Measurements from ENCODE around the gene STN1.
A peak's percentile ranks its signal among the peaks of the same experiment; 100 is the strongest.

Gene STN1

DNA sequence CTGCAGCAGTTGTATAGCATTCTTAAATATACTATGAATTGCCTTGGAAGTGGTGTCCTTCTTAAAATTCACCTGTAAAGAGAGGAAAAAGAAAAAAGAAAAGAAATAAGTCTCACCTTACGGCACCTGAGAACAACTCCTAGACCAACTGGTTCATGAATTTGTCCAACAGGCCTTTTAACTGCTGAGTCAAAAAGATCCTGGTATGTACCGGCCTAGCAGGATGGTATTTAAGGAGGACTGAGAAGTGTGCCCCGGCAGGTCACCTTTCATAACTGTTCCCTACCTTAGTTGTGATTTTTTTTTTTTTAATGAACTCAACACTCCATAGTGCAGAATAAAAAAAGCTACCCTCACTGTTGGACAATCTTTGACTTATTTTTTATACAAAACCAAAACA lies 25.8 kb downstream of the STN1 start:
- DNase-seq = no peak

DNA sequence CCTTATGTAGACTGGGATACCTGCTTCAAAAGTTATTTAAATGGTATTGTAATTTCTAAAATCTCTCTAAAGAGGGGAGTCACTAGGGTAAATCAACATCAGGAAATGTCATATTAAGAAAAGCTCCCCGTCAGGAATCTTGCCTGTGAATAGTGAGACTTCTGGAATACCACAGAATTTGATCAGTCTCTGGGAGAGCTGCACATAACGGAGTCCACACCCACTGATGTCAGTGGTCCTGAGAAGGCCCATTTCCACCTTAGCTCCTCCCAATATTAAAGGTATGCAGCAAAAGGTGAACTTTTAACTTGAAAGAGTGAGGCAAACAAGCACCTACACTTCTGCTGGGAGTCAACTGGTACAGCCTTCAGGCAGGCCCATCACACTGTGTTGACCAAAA lies 27.3 kb downstream of the STN1 start:
- no peak for DNase-seq

DNA sequence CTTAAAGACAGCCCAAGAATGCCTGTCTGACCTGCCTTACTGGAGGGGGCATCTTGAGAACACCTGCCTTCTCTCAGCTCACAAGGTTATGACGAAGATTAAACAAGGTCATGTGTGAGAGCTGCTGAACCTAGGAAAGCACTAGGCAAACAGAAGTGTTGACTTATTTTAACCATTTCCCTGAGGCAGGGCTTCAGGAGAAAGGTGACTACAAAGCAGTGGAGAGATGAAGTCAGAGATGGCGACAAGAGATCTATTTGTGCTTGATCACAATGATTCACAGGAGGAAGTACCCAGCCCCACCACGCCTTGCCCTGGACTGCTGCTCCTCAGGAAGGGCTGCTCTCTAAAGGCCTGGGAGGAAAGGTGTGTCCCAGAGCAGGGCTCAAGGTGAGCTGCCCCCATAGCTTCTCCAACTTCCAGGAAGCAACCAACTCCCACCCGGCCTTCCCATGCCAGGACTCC lies 27.8 kb downstream of the STN1 start:
- peak; percentile 46 for DNase-seq

GRCh38 chr10:103889121-103889720 lies 28.8 kb downstream of the STN1 start:
- no peak for DNase-seq

GRCh38 chr10:103888113-103888841 lies 29.7 kb downstream of the STN1 start:
- DNase-seq = peak; percentile 26

- no peak for DNase-seq
Observed at GRCh38 chr10:103885617-103886016, 32.4 kb downstream of the STN1 start.

- no peak for DNase-seq
Observed at GRCh38 chr10:103884681-103885139, 33.3 kb downstream of the STN1 start.

GRCh38 chr10:103882285-103883007 lies 35.5 kb downstream of the STN1 start:
- no peak for DNase-seq

- no peak for DNase-seq
Observed at GRCh38 chr10:103881416-103882284, 36.3 kb downstream of the STN1 start.

DNA sequence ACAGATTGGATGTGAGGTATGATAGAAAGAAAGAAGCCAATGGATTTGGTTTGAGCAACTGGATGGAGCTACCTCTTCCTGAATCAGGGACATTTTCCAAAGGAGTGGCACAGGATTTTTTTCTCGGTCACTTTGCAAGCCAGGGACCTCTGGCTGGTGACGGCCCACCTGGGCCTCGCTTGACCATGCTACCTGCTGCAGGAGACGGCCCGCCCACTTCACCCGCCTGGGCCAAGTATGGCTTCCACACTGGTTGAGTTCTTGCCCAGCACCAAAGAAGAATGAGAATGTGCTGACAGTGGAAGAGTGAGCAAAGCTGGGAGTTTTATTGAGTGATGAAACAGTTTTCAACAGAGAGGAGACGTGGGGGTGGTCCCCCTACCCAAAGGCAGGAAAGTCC lies 38.2 kb downstream of the STN1 start:
- DNase-seq = no peak

- DNase-seq = no peak
Observed at GRCh38 chr10:103879409-103879808, 38.6 kb downstream of the STN1 start.

DNA sequence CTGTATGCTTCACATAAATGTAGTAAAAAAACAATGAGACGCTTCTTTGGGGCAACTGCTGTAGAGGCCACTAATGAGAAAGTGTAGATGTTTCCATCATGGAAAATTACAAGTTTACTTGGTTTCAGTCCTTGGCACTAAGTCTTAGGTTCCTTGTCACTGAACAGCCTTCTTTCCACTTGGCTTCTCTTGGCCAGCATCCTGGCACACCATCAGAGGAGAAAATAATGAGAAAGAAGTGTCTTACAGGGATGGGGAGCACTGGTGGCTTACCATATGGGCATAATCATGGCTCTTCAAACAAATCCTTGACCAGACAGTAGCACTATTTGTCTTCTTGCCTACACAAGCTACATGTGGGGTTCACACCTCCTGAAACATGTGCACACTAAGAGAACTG lies 40.1 kb downstream of the STN1 start:
- no peak for DNase-seq

GRCh38 chr10:103876155-103876554 lies 41.8 kb downstream of the STN1 start:
- no peak for DNase-seq

DNA sequence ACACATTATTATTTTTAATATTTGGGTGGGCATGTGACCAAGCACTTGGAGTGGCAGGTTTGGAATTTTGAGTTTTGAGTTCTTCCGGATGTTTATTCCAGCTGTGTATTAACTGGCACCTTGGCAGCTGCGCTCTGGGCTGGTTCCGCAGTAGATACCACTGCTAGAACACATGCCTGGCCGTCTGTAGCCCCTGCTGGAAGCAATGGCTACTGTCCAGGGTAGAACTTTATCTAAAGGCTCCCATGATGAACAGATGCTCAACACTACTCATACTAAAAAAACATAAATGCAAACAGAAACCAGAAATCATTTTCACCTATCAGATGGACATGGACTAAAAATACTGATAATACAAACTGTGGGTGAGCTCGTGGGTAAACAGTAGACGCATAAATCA lies 43.3 kb downstream of the STN1 start:
- DNase-seq = no peak

DNA sequence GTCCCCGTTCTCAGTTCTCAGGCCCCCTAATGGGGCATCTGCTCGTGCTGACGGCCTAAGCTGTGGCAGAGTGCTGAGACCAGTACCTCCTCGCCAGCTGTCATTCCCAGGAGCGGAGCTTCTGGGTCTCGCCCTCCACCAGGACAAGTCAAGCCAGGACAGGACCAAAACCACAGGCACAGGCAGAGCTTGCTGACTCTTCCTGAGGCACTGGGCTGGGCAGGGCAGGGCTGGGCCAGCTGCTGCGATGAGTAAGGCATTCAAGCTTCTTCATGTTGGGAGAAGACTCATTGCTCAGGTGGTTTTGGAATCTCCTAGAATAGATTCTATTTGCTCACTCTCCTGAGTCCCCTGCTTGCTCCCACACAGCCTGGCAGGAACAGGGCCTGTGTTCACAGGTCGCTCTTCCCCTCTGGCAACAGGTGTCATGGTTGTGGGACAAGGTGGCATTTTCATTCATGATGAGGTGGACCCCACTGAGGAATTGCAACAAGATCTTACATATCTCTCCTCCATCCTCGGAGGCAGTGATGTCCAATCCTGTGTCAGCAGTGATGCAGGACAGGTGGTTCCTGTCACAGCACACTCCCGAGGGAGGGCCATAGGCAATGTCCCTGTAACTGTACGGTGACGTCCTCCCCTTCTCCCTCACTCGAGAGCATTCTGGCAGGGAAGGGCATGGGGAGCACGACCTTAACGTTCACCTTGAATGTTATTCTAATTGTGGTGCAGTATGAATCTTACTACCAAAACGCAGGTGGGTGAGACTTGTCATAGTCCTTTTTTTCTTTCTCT lies 45.6 kb downstream of the STN1 start:
- no peak for DNase-seq

GRCh38 chr10:103871006-103871405 lies 47.0 kb downstream of the STN1 start:
- DNase-seq = no peak

GRCh38 chr10:103870516-103870915 lies 47.5 kb downstream of the STN1 start:
- no peak for DNase-seq

DNA sequence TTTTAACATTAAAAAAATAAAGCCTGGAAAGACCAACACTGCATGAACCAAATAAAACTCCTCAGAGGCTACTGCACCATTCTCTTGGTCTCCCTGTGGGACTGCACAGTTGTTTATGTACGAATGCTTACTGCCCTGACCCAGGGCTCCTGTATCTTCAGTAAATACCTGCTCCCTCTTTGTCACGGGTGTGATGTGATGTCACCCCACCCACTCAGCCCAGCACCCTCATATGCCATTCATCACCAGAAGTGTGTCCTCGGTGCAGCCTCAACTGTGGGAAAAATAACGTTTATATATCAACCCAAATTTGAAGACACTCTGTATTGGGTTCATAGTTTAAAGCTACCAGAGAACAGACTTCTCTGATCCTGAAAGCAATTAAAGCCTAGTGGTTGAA lies 48.6 kb downstream of the STN1 start:
- no peak for DNase-seq

- no peak for DNase-seq
Observed at GRCh38 chr10:103868200-103868599, 49.8 kb downstream of the STN1 start.

DNA sequence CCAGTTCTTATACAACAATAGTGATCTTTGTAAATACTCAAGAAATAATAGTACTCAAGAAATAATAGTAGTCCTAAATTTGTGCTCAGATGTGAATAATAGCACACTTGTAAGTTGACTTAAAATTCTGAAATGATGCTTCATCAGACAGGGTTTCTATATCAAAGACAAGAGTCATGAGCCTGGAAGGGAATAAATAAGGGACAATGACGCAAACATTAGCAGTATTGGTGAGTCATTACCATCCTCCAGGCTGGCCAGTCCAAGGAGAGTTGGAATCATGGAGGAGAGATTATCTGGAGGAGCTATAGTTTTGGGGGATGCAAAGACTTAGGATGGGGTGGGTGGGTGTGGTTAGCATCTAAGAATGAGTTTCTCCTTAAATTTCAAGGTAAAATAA lies 56.5 kb downstream of the STN1 start:
- DNase-seq = no peak

GRCh38 chr10:103859161-103860086 lies 58.6 kb downstream of the STN1 start:
- DNase-seq = peak; percentile 37

Measured in stimulated activated CD4-positive, alpha-beta T cell treated with anti-CD3 and anti-CD28 coated beads, Interleukin-1b, Interleukin-23, amount 100 ng/mL, for 48 hours (primary cell).